IMR-90 (cell line): ENCODE data around the gene ZNF593OS. TPM values are rescaled to one million over a fixed set of nuclear protein-coding genes. Genes with fewer than 3 reads are reported as not detected.

Experiments used
- ATAC-seq: fragments of 200-7000 bp; cut with Tn5 transposase; 2 replicates; pipeline ENCODE4 v1.9.1; 2020; ENCODE audit warnings: low read depth, mild to moderate bottlenecking, moderate library complexity
- BruUV-seq: library from RNA; stranded (reverse); fragments of 400-500 nt; replicated peaks from 2 replicates; lab custom pipeline; 2021; lab: Mats Ljungman, UMichigan
- CTCF ChIA-PET: fragments of 300-600 bp; formaldehyde crosslinking; extraction: SDS; loops from one replicate; lab custom pipeline; 2021; ENCODE audit warnings: antibody characterized with exemption; lab: Yijun Ruan, JAX
- POLR2A ChIA-PET: fragments of 300-600 bp; sonication (Branson Sonifier 250); formaldehyde crosslinking; loops from one replicate; lab custom pipeline; 2022; ENCODE audit warnings: antibody characterized with exemption; ENCODE audit not compliant: unreplicated experiment; lab: Charles Lee
- DNase-seq: peaks from one replicate; pipeline ENCODE4 v3.0.0; 2013
- H2AFZ ChIP-seq: replicated peaks from 2 replicates; pipeline ENCODE3; 2013; ENCODE audit warnings: low read length, mild to moderate bottlenecking; ENCODE audit not compliant: poor library complexity
- H2AK5ac ChIP-seq: 2 replicates; pipeline ENCODE4 v1.6.1; 2013; ENCODE audit warnings: low read depth, low read length, inconsistent platforms
- H2AK9ac ChIP-seq: replicated peaks from 2 replicates; pipeline ENCODE3; 2013; ENCODE audit warnings: mild to moderate bottlenecking, low read depth, low read length, moderate library complexity; ENCODE audit not compliant: poor library complexity
- H2BK120ac ChIP-seq: 2 replicates; pipeline ENCODE4 v1.6.1; 2013; ENCODE audit warnings: low read depth, low read length, inconsistent platforms
- H2BK15ac ChIP-seq: 3 replicates; pipeline ENCODE4 v1.6.1; 2013; ENCODE audit warnings: low read depth, low read length, inconsistent platforms
- H2BK20ac ChIP-seq: 2 replicates; pipeline ENCODE4 v1.6.1; 2013; ENCODE audit warnings: low read depth, mild to moderate bottlenecking, inconsistent platforms, low read length, moderate library complexity
- H2BK5ac ChIP-seq: 2 replicates; pipeline ENCODE4 v1.6.1; 2013; ENCODE audit warnings: mild to moderate bottlenecking, low read depth, low read length, inconsistent platforms; ENCODE audit not compliant: poor library complexity, severe bottlenecking
- H3K14ac ChIP-seq: replicated peaks from 2 replicates; pipeline ENCODE4 v1.6.1; 2013; ENCODE audit warnings: low read depth, low read length, inconsistent platforms
- H3K18ac ChIP-seq: 2 replicates; pipeline ENCODE4 v1.6.1; 2013; ENCODE audit warnings: low read depth, low read length, control low read depth
- H3K23ac ChIP-seq: 2 replicates; pipeline ENCODE4 v1.6.1; 2013; ENCODE audit warnings: low read depth, low read length, inconsistent platforms
- H3K27ac ChIP-seq: 2 replicates; pipeline ENCODE4 v1.5.1; 2013; ENCODE audit warnings: mild to moderate bottlenecking, control low read depth, low read length; ENCODE audit not compliant: insufficient read depth
- H3K27me3 ChIP-seq: 2 replicates; pipeline ENCODE4 v1.6.1; 2013; ENCODE audit warnings: low read length; ENCODE audit not compliant: control insufficient read depth, insufficient read depth
- H3K36me3 ChIP-seq: 2 replicates; pipeline ENCODE4 v1.6.1; 2013; ENCODE audit warnings: low read length, mixed read lengths; ENCODE audit not compliant: control insufficient read depth, insufficient read depth
- H3K4ac ChIP-seq: 2 replicates; pipeline ENCODE4 v1.6.1; 2013; ENCODE audit warnings: low read depth, low read length, inconsistent platforms
- H3K4me1 ChIP-seq: 2 replicates; pipeline ENCODE4 v1.6.1; 2013; ENCODE audit warnings: low read length, mixed read lengths; ENCODE audit not compliant: control insufficient read depth, insufficient read depth
- H3K4me2 ChIP-seq: 2 replicates; pipeline ENCODE4 v1.6.1; 2013; ENCODE audit warnings: low read depth, mild to moderate bottlenecking, control low read depth, low read length, moderate library complexity
- H3K4me3 ChIP-seq: 2 replicates; pipeline ENCODE4 v1.5.1; 2013; ENCODE audit warnings: low read depth, mild to moderate bottlenecking, control low read depth, low read length, moderate library complexity; ENCODE audit not compliant: insufficient read depth
- H3K56ac ChIP-seq: 2 replicates; pipeline ENCODE4 v1.6.1; 2013; ENCODE audit warnings: low read length, inconsistent platforms; ENCODE audit not compliant: insufficient read depth; ENCODE audit errors: extremely low read depth
- H3K79me1 ChIP-seq, 2 experiments: 2 replicates each; pipeline ENCODE4 v1.6.1; 2013; ENCODE audit warnings: low read length in 2 of 2, inconsistent platforms in 1 of 2, low read depth in 1 of 2
- H3K9ac ChIP-seq: 2 replicates; pipeline ENCODE4 v1.6.1; 2013; ENCODE audit warnings: low read depth, low read length, control low read depth
- H3K9me1 ChIP-seq: 2 replicates; pipeline ENCODE4 v1.6.1; 2013; ENCODE audit warnings: low read length, inconsistent platforms; ENCODE audit not compliant: insufficient read depth
- H3K9me3 ChIP-seq: 2 replicates; pipeline ENCODE4 v1.6.1; 2013; ENCODE audit warnings: low read length; ENCODE audit not compliant: control insufficient read depth, insufficient read depth
- H4K20me1 ChIP-seq: 2 replicates; pipeline ENCODE4 v1.6.1; 2013; ENCODE audit warnings: low read length, inconsistent platforms; ENCODE audit not compliant: insufficient read depth
- H4K5ac ChIP-seq: 2 replicates; pipeline ENCODE4 v1.6.1; 2013; ENCODE audit warnings: mild to moderate bottlenecking, low read depth, low read length, control low read depth
- H4K8ac ChIP-seq, 2 experiments: 2 replicates each; pipeline ENCODE4 v1.6.1; 2013; ENCODE audit warnings: low read depth in 2 of 2, low read length in 2 of 2, control low read depth in 1 of 2, inconsistent platforms in 1 of 2
- H4K91ac ChIP-seq: 2 replicates; pipeline ENCODE4 v1.6.1; 2013; ENCODE audit warnings: low read depth, low read length, inconsistent platforms; ENCODE audit not compliant: insufficient read depth
- BHLHE40 ChIP-seq: fragments of 150-350 bp; IDR thresholded peaks from 2 replicates; pipeline ENCODE4 v1.6.1; 2016; ENCODE audit warnings: mild to moderate bottlenecking, low read depth, low read length
- CEBPB ChIP-seq: IDR thresholded peaks from 2 replicates; pipeline ENCODE4 v1.6.1; 2012; ENCODE audit warnings: low read depth, low read length, improper control_type of control experiment
- CHD1 ChIP-seq: IDR thresholded peaks from 2 replicates; pipeline ENCODE4 v1.6.1; 2012; ENCODE audit warnings: low read depth, low read length, improper control_type of control experiment
- ELK1 ChIP-seq: fragments of 150-350 bp; IDR thresholded peaks from 2 replicates; pipeline ENCODE4 v1.6.1; 2016; ENCODE audit warnings: low read depth, mild to moderate bottlenecking, low read length, moderate library complexity, borderline replicate concordance
- FOS ChIP-seq: fragments of 150-350 bp; IDR thresholded peaks from 2 replicates; pipeline ENCODE4 v1.6.1; 2016; ENCODE audit warnings: low read depth, low read length
- MAFK ChIP-seq: IDR thresholded peaks from 2 replicates; pipeline ENCODE4 v1.6.1; 2012; ENCODE audit warnings: low read depth, low read length, improper control_type of control experiment
- MAZ ChIP-seq: IDR thresholded peaks from 2 replicates; pipeline ENCODE4 v1.6.1; 2012; ENCODE audit warnings: low read depth, mild to moderate bottlenecking, low read length, improper control_type of control experiment, moderate library complexity, borderline replicate concordance
- MXI1 ChIP-seq: IDR thresholded peaks from 2 replicates; pipeline ENCODE4 v1.6.1; 2012; ENCODE audit warnings: low read depth, mild to moderate bottlenecking, low read length, moderate library complexity, borderline replicate concordance
- NFE2L2 ChIP-seq: fragments of 150-350 bp; IDR thresholded peaks from 2 replicates; pipeline ENCODE4 v1.6.1; 2016; ENCODE audit warnings: low read depth, mild to moderate bottlenecking, low read length
- POLR2A ChIP-seq: IDR thresholded peaks from 2 replicates; pipeline ENCODE4 v1.6.1; 2012; ENCODE audit warnings: mild to moderate bottlenecking, low read depth, low read length
- RAD21 ChIP-seq: IDR thresholded peaks from 2 replicates; pipeline ENCODE4 v1.6.1; 2012; ENCODE audit warnings: low read length, improper control_type of control experiment
- RCOR1 ChIP-seq: IDR thresholded peaks from 2 replicates; pipeline ENCODE4 v1.6.1; 2012; ENCODE audit warnings: mild to moderate bottlenecking, low read length, improper control_type of control experiment; ENCODE audit not compliant: insufficient replicate concordance
- RFX5 ChIP-seq: IDR thresholded peaks from 2 replicates; pipeline ENCODE4 v1.8.0; 2012; ENCODE audit warnings: low read depth, mild to moderate bottlenecking, low read length, moderate library complexity
- SMC3 ChIP-seq: fragments of 150-350 bp; IDR thresholded peaks from 2 replicates; pipeline ENCODE4 v1.6.1; 2016; ENCODE audit warnings: low read depth, mild to moderate bottlenecking, antibody characterized with exemption, low read length, moderate library complexity
- USF2 ChIP-seq: fragments of 150-350 bp; IDR thresholded peaks from 2 replicates; pipeline ENCODE4 v1.6.1; 2017; ENCODE audit warnings: mild to moderate bottlenecking, antibody characterized with exemption, low read length, low read depth
- WGBS, 2 experiments: methylation state at CpG; one replicate each; pipeline versions ENCODE4 v1.1.5 to v1.1.7; 2013; ENCODE audit warnings: missing lambda C conversion rate in 2 of 2; ENCODE audit not compliant: insufficient read length in 1 of 2; ENCODE audit errors: extremely low coverage in 2 of 2; 5-methylcytosine and 5-hydroxymethylcytosine counted together
- dilution Hi-C: fragments of 300-500 bp; cut with HindIII; formaldehyde crosslinking; loops from one replicate; pipeline ENCODE4 v1.14.3; 2018; ENCODE audit warnings: low sequenced_read_pairs; ENCODE audit not compliant: unreplicated experiment
- in situ Hi-C: fragments of 300-500 bp; cut with MboI; formaldehyde crosslinking; loops from 3 replicates; pipeline ENCODE4 v1.14.3; 2019; ENCODE audit warnings: low sequenced_read_pairs, inconsistent platforms, mixed read lengths
- intact Hi-C: fragments of 100-400 bp; cut with micrococcal nuclease; formaldehyde crosslinking; loops from 2 replicates; pipeline ENCODE4 v1.10.0; 2022
- polyA plus RNA-seq, 3 experiments: library from polyadenylated mRNA; depleted of rRNA; stranded (reverse); fragments of >200 nt; gene quantifications; 2 replicates each; pipeline ENCODE4 v1.2.3, GENCODE V29; 2012; ENCODE audit warnings: low replicate concordance in 1 of 3
- total RNA-seq: library from RNA; depleted of rRNA; stranded (reverse); fragments of >200 nt; gene quantifications from 2 replicates; pipeline ENCODE4 v1.2.3, GENCODE V29; 2012
- TF ChIP-seq, protein P1 (sequence below): conservative IDR thresholded peaks from 2 replicates; pipeline ENCODE4 v1.5.1; 2012; ENCODE audit warnings: mild to moderate bottlenecking, low read depth, low read length, improper control_type of control experiment

The ZNF593OS gene
- total and polyA plus RNA-seq, 2 of the 4 experiments (the other 2 are of a cell fraction) = not detected

- Histone ChIP-seq H3K23ac (no peak overlapping the region), H2AK5ac (no peak overlapping the region), H3K9ac (no peak overlapping the region), H4K8ac (no peak overlapping the region), H3K4me2 (no peak overlapping the region), H3K4me1 (no peaks in the 10 kb centered on the region), H3K27ac (no peak overlapping the region), H2BK20ac (no peak overlapping the region), H3K14ac (no peak overlapping the region), H3K56ac (no peak overlapping the region), H3K9me1 (no peaks in the 10 kb centered on the region), H3K27me3 (peaks cover 32% of the 10 kb centered on the region), H2BK5ac (no peak overlapping the region), H4K91ac (no peak overlapping the region), H3K79me1 (no peaks in the 10 kb centered on the region), H4K5ac (no peak overlapping the region), H3K4me3 (no peak overlapping the region), H3K36me3 (no peaks in the 10 kb centered on the region), H2AK9ac (no peak overlapping the region), H3K9me3 (no peaks in the 10 kb centered on the region), H2BK15ac (no peak overlapping the region), H4K20me1 (no peaks in the 10 kb centered on the region), H2AFZ (no peak overlapping the region), H3K4ac (no peak overlapping the region), H3K18ac (no peak overlapping the region), H2BK120ac (no peak overlapping the region)
- POLR2A ChIA-PET = no interaction called here
- CTCF ChIA-PET = interaction anchor here (1.2 to 1.6 kb wide), 4 partner anchors 20 to 250 kb away, joined by 3 to 8 read pairs (median 4); no protein-coding TSS in a partner anchor
- no CpG with 5 or more reads among the region's 6 CpGs for WGBS, 2 experiments
- intact Hi-C loops = loop anchor here (1.0 kb wide), 2 partner anchors 41 to 110 kb away; no protein-coding TSS in a partner anchor
- in situ Hi-C loops = loop anchor here (5.0 kb wide), 2 partner anchors 39 to 104 kb away; no protein-coding TSS in a partner anchor
- TF ChIP-seq ELK1 (no peak), RFX5 (no peak), MXI1 (no peak), RCOR1 (no peak), NFE2L2 (no peak), SMC3 (no peak), MAZ (no peak), USF2 (no peak), RAD21 (no peak), FOS (no peak), POLR2A (no peak), CHD1 (no peak), MAFK (no peak), CEBPB (no peak), BHLHE40 (no peak)
- TF ChIP-seq, protein P1, sequence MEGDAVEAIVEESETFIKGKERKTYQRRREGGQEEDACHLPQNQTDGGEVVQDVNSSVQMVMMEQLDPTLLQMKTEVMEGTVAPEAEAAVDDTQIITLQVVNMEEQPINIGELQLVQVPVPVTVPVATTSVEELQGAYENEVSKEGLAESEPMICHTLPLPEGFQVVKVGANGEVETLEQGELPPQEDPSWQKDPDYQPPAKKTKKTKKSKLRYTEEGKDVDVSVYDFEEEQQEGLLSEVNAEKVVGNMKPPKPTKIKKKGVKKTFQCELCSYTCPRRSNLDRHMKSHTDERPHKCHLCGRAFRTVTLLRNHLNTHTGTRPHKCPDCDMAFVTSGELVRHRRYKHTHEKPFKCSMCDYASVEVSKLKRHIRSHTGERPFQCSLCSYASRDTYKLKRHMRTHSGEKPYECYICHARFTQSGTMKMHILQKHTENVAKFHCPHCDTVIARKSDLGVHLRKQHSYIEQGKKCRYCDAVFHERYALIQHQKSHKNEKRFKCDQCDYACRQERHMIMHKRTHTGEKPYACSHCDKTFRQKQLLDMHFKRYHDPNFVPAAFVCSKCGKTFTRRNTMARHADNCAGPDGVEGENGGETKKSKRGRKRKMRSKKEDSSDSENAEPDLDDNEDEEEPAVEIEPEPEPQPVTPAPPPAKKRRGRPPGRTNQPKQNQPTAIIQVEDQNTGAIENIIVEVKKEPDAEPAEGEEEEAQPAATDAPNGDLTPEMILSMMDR = no peak
- DNase-seq (no peak), ATAC-seq (no peak)
- dilution Hi-C loops = no loop called here
- no TSS peak for BruUV-seq
These were observed 25.7 kb downstream of the ZNF593OS start for GRCh38 chr1:26145960-26146294.
